HG03139 (cell line): ENCODE measurements around the gene ZBTB9.

Experiments
- ATAC-seq: cut with Tn5 transposase; IDR thresholded peaks from one replicate; pipeline ENCODE4 v1.9.1; 2021; ENCODE audit not compliant: unreplicated experiment

Gene ZBTB9

DNA sequence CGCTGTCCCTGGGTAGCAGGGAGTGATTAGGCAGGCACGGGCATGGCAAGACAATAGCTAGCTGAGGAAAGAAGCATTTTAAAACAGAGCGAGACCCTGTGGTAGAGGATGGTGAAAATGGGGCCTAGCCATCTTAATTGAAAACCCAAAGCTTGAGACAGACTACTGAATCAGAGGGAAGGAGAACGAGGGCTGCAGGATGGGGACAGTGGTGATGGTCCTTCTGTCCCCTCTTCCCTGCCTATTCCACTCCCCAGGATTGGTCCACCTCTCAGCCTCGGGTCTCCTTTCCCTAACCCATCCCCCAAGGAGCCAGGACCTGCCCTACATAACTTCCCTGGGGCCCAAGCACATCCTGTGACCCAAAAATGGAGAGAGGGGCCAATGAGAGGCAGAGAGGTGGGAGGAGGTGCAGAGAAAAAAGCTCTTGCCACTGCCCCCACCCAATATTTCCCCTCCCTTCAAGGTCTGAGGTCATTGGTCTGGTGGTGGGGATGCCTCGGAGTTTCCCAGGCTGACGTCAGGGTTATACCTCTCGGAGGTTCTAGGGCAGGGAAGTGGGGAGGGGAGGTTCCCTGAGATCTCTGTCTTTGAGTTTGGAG lies 35.6 kb upstream of the ZBTB9 start:
- no peak for ATAC-seq

DNA sequence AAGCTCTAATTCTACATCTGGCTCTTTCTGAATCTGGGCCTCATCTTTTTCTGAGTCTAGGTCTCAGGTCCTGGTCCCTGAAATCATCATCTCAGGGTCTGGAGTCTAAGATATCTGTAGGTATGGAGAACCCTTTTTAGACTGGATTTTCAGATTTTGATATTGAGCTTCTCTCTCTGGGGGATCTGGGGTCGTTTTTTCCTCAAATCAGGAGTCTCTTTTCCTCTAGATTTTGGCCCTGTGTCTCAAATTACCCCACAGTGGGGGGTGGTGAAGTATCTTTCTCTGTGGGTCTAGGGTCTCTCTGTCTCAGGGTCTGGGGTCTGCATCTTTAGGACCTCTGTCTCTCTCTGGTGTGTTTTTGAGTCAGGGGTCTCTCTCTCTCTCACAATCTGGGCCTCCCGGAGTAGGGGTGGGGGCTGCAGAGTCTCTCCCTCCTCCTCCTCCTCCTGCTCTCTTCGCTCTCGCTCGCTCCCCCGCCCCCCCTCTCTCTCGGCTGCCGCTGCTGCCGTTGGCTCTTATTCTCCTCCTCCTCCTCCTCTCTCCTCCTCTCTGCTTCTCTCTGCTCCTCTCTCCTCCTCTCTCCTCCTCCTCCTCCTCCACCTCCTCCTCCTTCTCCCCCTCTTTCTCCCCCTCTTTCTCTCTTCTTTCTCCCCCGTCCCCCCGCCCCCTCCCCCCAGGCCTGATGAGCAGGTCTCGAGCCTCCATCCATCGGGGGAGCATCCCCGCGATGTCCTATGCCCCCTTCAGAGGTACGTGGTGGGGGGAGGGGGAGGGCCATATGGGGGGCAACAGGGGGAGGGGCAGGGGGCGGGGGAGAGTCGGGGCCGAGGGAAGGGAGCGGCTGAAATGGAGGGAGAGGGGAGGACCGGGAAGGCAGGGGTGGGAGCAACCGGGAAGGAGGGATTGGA lies 34.5 kb upstream of the ZBTB9 start, which contains the start of gene SYNGAP1:
Gene SYNGAP1, plus strand, starts transcription at position 486 of the 911 bp plus-strand sequence. Its CDS starts 200 bp downstream, at position 686.
- no peak for ATAC-seq

DNA sequence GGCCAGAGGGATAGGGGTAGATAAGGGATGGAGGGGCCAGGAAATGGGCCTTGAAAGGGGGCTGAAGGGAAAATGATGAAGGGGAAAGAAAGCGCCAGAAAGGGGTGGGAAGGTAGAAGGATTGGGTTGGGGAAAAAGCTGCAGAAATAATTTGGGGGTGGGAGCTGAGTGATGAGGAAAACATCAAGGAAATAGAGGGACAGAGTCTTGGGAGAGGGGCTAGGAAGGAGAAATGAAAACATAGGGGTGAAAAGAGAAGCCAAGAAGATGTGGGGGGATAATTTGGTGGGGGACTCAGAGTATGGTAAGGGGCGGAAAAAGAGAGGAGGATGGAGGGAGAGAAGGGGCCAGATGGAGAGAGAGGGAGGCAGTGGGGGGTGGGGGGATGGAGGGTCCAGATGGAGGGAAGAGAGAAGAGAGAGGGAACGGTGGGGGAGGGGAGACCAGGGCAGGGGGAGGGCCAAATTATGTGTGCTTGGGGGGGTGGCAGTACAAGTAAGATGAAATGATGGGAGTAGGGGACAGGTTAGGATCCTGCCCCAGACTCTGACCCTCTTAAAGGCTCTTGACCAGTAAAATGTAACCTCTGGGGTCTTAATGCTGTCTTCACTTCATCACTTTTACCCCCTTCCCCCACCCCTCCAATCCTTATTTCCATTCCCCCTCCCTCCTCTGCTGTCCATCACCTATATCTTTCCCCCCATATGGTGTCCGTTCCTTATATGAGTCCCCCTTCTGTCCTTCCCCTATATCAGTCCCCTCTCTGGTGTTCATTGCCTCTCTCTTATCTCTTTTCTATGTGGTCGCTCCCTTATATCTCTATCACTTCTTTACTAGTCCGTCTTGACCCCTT lies 33.7 kb upstream of the ZBTB9 start:
- ATAC-seq = no peak

DNA sequence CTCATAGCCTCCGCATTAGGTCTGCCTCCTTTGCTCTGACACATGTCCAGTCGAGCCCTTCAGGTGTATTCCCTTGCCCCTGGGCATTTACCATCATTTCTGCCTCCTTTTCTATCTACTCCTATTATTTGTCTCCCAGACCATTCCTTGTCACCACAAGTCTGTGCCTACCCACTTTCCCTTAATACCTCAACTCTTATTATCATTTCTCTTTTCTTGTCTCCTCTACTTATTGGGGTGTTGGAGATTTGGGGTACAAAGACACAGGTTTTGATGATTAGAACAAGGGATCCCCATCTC lies 33.1 kb upstream of the ZBTB9 start:
- ATAC-seq = no peak

DNA sequence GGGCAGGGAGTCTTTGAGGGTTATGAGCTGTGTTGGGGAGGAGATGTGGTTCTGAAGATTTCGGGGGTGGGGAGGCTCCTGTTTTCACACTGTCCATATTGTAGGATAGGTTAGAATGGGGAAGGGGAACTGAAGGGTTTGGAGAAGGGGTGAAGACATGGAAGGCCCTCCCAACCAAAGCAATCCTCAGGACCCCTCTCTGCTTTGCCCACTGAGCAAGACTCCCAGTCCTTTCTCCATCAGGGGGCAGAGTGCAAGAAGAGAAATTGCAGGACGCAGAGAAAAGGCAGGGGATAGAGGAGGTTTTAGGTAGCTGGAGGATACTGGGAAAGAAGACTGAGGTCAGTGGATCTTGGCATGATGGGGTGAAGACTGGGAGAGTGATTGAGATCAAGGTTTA lies 30.6 kb upstream of the ZBTB9 start:
- no peak for ATAC-seq

DNA sequence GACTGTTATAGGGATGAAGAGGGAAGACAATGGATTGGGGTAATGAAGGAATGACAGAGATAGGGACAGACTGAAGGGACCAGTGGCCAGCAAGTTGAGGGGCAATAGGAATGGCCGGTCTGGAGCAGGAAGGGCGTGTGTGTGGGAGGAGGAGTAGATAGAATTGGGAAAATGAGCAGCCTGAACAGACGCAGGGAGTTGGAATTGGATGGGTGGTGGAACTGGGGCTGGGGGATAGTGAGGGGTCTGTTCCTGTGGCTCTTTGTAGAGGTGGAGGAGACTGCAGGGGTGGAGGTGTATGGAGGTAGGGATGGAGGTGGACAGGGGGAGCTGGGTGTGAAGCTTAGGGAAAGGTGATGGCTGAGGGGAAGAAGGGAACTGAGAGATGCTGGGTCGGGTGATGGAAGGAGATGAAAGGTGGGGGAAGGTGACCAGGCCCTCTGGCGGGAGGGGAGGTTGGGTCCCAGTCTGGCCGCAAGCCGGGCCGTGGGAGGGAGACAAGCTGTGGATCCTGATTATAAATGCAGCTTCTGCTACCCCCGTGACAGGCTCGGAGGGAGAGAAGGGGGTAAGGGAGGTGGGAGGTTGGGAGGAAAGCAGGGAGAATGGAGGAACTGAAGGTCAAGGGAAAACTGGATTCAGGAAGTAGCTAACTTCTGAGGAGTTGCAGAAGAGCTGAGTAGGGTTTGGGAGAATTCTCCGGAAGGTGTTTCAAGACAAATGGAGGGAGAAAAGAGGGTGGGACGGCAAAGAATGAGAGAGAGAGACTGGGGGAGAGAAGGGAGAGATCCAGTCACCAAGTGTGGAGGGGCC lies 29.3 kb upstream of the ZBTB9 start:
- ATAC-seq = no peak

DNA sequence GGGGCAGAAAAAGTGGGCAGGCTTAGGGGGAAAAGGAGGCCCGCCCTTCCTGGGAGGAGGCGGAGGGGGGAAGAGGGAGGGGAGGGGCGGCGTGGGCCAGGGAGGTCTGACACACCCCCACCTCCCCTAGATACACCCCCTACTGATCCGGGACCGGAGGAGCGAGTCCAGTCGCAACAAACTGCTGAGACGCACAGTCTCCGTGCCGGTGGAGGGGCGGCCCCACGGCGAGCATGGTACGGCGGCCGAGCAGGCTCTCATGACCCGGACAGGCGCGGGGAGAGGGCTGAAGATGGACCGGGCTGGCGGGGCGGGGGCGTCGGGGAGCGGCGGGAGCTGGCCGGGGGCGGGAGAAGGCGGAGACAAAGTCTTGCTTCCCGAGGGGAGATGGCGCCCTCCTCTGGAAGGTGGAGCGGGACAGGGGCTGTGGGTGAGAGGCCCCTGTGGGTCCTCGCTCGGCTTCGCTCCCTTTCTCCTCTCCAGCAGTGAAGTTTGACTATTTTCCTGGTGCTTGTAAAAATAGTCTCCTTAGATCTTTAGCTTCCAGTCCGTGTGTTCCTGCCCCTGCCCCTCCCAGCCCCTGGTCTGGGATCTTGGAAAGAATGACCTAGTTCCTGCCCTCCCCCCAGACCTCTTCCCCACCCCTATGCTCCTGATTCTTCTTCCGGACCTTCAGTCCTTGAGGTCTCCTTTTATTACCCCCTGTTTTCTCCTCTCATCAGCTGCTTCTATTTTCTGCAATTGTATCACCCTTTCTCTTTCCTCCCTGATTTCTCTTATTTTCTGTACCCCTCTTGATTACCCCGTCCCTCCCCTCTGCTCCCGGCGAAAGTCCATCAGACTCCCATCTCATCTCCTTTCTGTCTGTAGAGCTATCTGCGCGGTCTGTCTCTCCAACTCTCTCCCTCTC lies 28.5 kb upstream of the ZBTB9 start:
- ATAC-seq = no peak

DNA sequence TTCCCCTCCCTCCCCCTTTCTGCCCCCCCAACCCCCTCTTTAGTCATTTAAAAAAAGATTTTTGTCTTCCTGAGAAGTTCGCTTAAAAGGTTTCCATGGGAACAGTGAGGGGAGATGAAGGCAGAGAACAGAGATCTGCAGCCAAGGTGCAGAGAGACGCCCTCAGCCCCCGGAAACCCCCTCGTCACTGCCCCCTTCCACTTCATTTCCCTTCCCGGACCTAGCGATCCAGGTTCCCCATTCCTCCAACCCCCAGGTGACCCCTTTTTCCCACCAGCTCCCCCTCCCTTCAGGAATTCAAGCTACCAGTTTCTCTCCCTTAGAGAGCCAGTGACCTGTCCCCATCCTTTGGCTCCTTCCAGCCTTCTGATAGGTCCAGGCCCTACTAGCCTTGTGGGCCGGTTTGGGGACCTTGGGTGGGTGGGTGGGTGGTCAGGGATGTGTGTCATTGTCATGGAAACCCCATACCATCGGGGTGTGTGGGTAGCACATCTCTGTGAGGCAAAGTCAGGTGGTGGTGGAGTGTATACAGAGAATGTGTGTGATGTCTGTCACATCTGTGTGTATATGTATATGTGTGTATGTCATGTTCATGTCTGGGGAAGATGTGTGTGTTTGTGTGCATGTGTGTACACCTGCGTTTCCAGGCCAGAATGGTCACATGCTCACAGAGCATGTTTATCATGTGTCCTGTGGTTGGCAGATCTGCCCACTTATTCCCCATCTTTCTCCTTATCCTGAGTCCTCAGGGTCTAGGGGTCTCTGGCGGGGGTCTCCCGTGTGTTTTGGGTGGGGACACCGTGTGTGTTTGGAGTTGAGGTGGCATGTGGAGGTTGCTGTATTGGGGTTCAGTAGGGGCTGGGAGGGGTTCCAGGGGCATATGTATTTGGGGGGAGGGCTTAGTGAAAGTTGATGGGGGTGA lies 27.5 kb upstream of the ZBTB9 start:
- no peak for ATAC-seq

DNA sequence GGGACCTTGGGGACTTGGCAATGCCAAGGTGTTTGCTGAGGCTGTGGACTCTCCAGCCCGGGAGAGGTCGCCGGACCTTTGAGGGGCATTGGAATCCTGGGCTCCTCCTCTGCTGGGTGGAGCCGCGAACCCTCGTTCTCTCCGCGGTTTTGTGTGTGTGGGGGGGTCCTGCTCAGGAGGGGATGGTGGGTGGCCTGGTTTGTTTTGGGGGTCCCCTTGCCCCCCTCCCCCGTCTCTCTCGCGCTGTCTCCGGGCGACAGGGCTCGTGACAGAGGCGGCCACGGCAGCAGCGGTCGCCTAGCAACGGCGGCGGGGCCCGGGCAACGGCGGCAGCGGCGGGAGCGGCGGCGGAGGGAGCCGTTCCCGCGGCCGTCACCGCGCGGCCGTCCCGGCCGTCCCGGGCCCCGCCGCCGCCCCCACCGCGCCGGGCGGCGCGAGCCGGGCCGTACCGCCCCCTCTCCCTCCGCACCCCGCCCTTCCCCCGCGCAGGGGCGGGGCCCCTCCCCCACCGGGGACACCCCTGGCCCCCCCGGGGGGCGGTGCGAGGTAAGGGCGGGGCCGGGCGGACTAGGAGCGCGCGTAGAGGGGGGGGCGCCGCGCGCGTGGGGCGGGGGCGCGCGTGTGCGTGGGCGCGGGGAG lies 26.7 kb upstream of the ZBTB9 start:
- ATAC-seq = no peak

DNA sequence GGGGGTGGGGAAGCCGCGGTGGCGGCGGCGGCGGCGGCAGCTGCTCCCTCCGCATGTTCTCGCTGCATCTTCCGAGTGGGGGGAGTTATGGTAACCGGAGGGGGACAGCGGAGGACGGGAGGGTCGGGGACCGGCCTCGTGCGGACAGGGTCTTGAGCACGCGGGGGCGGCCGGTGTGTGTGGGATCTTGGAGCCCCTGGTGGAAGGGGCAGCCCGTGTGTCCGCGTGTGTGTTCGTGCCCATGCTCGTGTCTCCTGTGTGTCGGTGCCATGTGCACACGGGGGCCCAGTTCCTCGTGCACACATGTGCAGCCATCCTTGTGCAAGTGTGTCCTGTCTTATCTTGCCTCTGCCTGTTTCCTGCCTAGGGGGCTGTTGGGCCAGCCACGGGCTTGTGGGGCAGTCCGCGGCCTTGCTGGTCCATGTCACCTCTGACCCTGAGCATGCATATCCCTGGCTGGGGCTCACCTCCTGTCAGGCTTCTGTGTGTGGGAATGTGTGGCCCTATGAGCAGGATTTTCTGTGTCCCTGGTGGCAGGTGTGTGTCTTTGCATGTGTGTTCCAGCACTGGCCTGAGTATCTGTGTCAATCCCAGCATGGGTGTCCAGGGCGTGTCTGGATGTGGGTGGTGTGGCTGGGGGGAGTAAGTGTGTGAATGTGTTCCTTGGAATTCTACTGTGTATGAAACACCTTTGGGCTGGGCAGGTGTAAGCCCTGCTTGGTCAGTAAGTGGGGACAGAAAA lies 26.0 kb upstream of the ZBTB9 start:
- ATAC-seq = no peak

DNA sequence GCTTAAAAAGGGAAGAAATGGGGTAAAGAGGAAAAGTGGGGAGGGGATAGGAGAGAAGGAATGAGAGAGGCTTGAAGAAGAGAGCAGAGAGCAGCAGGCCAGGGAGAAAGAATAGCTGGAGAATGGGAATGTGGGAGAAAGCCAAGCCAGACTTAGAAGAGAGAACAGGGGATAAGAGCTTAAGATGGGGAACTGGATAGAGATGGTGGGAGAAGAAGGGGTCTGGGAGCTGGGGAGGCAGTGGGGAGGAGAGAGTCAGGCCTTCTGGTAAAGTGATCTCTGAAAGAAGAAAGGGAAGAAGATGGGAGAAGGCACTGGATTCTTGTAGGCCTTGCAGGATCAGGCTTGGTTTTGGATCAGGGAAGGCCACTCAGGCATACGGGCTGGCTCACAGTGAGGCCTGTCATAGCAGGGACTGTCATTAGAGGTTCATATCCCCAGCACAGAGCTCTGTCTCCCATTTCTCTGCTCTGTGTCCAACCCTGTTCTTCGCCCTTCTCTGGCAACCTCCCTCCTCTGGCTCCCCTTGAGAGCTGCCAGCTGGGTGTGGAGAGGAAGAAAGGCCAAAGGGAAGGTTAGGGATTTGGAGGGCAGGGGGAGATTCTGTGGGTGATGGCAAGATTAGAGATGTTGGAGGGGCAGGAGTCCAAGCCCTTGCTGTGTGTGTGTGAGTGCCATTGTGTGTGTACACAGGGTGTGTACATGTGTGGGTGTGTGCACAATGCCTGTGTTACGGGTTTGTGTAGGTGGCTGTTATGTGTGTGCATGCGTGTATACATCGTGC lies 25.2 kb upstream of the ZBTB9 start:
- no peak for ATAC-seq

DNA sequence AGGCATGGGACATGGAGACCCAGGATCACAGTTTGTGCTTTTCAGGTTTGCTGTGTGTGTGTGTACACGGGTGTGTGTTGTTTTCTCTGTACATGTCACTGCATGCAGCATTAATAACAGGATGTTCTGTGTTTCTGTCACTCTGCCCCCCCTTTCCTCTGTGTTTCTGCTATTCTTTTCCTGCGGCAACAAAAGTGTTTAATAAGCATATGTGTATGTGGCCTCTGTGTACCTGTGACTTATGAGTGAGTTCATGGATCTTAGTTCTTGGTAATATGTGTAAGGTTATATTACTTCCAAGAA lies 24.7 kb upstream of the ZBTB9 start:
- no peak for ATAC-seq

DNA sequence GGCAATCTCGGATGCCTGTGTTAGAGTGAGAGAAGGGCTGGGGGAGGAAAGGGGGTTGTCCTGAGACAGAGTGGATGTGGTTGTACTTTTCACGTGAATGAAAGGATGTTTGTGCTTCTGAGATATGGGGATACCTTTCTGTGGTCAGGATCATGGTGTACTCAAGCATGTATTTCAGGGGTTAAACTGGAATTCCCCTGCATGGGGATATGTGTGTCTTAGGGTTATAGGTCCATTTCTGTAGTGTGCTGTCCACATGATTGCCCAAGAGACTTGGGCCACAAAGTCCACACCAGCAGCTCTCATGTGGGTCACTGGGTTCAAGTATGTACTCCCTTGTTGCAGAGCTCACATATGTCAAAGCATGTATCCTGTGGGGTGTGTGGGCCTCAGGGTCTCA lies 24.0 kb upstream of the ZBTB9 start:
- ATAC-seq = no peak

DNA sequence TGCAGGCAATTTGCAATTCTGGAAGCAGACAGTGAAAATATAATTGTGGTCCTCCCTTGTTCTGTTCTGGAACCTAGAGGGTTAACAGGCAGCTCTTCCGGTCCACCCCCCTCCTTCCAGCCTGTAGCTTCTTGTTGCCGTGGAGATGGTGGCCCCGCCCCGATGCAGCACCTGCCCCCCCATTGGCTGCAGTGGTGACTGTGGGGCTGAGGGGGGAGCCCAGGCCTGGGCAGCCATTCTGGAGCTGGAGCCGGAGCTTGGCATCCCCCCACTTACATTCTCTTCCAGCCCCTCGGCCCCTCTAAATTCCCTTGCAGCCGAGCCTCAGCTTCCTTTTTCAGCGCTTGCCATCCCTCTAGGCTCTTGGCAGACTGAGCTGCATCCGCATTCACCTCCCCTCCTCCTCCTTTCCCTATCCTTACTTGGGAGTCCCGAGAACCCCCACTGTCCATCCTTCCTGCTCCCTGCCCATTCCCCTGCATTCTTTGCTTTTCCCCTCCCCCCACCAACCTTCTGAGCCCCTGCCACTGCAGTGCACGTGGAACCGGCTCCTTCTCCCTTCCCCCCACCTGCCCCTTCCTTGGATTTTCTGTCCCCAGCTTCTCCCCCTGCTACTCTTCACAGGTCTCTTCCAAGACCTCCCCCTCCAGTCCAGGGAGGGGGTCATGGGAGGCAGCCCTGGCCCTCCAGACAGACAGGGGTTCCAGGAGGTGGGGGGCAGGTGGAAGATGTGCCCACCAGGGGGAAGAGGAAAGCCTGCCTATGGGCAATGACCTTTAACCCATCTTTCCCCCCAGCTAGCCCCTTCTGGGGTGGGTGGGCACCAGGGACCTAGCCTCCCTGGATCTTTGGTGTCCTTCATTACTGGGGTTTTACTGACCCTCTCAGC lies 23.1 kb upstream of the ZBTB9 start:
- ATAC-seq = no peak

DNA sequence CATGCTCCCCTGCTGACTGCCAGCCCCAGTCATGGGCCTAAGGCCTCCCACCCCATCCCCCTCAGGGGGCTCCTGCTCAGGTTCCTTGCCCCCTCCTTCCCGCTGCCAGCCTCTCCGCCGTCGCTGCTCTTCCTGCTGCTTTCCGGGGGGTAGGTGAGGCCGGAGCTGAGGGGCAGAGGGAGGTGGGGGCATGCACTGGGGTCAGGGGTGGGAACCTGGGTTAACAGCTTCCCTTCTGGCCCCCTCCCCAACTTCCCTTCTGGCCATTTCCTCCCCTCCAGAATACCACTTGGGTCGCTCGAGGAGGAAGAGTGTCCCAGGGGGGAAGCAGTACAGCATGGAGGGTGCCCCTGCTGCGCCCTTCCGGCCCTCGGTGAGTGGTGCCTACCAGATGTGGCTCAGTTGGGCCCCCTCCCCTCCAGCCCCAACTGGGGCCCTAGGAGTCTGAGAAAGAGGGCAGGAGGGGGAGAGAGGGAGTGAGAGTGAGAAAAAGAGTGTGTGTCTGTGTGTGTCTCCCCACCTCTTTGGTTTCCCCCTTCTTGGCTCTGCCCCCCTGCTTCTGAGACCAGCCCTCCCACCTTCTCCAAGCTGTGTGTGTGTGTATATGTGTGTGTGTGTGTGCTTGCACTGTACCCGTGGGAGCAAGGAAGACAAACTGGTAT lies 22.4 kb upstream of the ZBTB9 start:
- ATAC-seq = no peak

DNA sequence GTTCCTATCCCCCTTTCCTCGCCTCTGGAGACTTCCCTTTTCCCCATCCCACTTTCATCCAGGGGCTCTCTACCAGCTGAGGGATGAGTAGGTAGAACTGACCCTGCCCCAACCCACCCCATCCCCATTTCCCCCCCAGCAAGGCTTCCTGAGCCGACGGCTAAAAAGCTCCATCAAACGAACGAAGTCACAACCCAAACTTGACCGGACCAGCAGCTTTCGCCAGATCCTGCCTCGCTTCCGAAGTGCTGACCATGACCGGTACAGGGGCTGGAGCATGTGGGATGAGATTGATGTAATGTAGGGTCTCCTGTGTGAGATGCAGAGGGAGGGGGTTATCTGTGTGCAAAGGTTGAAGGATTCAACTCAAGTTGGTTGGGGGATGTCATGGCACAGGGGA lies 21.8 kb upstream of the ZBTB9 start:
- no peak for ATAC-seq
